Heart left ventricle (tissue), 13 donors: ENCODE results near the gene CCL27.

Experiments
- CTCF ChIP-seq, 12 donors: fragments of 200-600 bp; sonication (generic) in 4 of 12; IDR thresholded peaks; one replicate each; pipeline versions ENCODE4 v1.5.0 to v1.8.0; 2018 to 2022; ENCODE audit warnings: antibody characterized with exemption in 12 of 12, mild to moderate bottlenecking in 5 of 12
- POLR2A ChIP-seq, 2 donors: fragments of 450-650 bp; IDR thresholded peaks; one replicate each; pipeline ENCODE4 v1.6.1; 2017; ENCODE audit warnings: antibody characterized with exemption in 2 of 2, mild to moderate bottlenecking in 2 of 2, moderate library complexity in 2 of 2
- donor health status: ischemic (EF 13 %, LVEDD 7.1; RV severe dilation, severe dysfunction).
- donor health status: DM: no; HTN: yes; CAD: no.
- donor health status: DM: no; HTN: no; CAD: no.
- donor health status: ischemic (EF 25% LVEDD 6.9; RV normal size, moderate dysfunction).
- donor health status: ischemic (EF 25% LVEDD 5.7; RV mildly dilated, moderate dysfunction).
- donor health status: ischemic (EF 35%, LVEDD 5.7; RV mildly dilated, moderate dysfunction).
- donor health status: nonischemic (EF 11% LVEDD 7.7; RV severe dilation, severe dysfunction).
- donor health status: DM: yes; HTN: yes; CAD: no.
- donor health status: PGD.
- donor health status: ischemic (EF 29% LVEDD 5.4; RV normal size, mild dysfunction).
- donor health status: nonischemic (EF 23%, LVEDD 6.1; RV moderate dilation, normal function).

- TF ChIP-seq CTCF (IDR thresholded peaks at IDR 0.05), result no peak
- TF ChIP-seq POLR2A (IDR thresholded peaks at IDR 0.05), result no peak
Observed at GRCh38 chr9:34638138-34638445, 24.4 kb downstream of the CCL27 start.
